Measurements from ENCODE around the gene PDE4D. TPM values are rescaled to one million over a fixed set of nuclear protein-coding genes. Genes with fewer than 3 reads are reported as not detected.

PDE4D gene
- total and polyA plus RNA-seq, 2 donors (not counting 3 experiments of a cell fraction or from before 2014, with no cell fraction given), result 34.5 to 51.2 TPM

DNA sequence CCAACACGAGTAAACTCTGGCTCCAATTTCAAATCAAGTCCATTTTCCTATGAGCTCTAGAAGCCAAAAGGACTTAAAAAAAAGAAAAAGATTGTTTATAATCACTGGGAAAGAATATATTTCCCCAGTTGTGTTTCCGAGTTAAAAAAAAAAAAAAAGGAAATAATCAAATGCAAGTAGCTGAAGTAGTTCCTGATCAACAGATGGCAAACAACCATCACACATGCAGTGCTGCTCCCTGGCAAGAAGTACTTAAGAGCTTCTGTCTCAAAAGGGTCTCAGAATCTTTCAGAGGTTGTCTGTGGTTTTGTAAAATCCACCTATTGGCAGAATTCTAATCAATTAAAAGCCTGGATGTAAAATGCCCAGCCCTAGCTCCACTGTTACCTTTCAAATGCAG lies 922.8 kb downstream of the PDE4D start:
- ChIA-PET CTCF (interaction anchor here (0.6 to 1.2 kb wide), 3 partner anchors 37 to 84 kb away, joined by 3 to 4 read pairs (median 3); no protein-coding TSS in a partner anchor), POLR2A (no interaction called here)
- Histone ChIP-seq H3K4me3 (replicated peaks in 1 of 3; ENCODE audit: insufficient read depth in 1 of 3, low read depth in 1 of 3, low read length in 3 of 3) (no peak overlapping the region), H3K4me2 (ENCODE audit: insufficient read depth, low read length) (no peak overlapping the region), H3K9ac (replicated peaks; ENCODE audit: extremely low read depth, insufficient read depth, low read length) (no peak overlapping the region), H4K20me1 (replicated peaks; ENCODE audit: control insufficient read depth, extremely low read depth, insufficient read depth, low read length) (no peaks in the 10 kb centered on the region), H3K27me3 (ENCODE audit: control insufficient read depth in 2 of 2, insufficient read depth in 2 of 2, low read length in 2 of 2) (no peaks in the 10 kb centered on the region), H2AFZ (ENCODE audit: low read depth, low read length) (no peak overlapping the region), H3K9me3 (replicated peaks; ENCODE audit: control insufficient read depth, insufficient read depth, low read length) (no peaks in the 10 kb centered on the region), H3K9me1 (replicated peaks; ENCODE audit: control insufficient read depth, extremely low read depth, insufficient read depth, low read length) (no peaks in the 10 kb centered on the region), H3K27ac (ENCODE audit: insufficient read depth, low read depth, low read length) (no peak overlapping the region), H3K4me1 (ENCODE audit: control insufficient read depth, extremely low read depth, insufficient read depth, low read length) (no peaks in the 10 kb centered on the region), H3K79me2 (ENCODE audit: control insufficient read depth, insufficient read depth, low read length) (no peaks in the 10 kb centered on the region), H3K36me3 (ENCODE audit: control insufficient read depth in 2 of 2, extremely low read depth in 1 of 2, insufficient read depth in 2 of 2, low read length in 2 of 2) (peaks cover 5 to 7% of the 10 kb centered on the region in 2 experiments)
- DNase-seq (ENCODE audit: low read depth, low spot score), result no peak
- intact Hi-C loops (cut with micrococcal nuclease) (no loop called here), dilution Hi-C loops (cut with MboI; ENCODE audit: extremely low pct_ligation_motif_present, low sequenced_read_pairs) (no loop called here)
- TF ChIP-seq, protein P1, sequence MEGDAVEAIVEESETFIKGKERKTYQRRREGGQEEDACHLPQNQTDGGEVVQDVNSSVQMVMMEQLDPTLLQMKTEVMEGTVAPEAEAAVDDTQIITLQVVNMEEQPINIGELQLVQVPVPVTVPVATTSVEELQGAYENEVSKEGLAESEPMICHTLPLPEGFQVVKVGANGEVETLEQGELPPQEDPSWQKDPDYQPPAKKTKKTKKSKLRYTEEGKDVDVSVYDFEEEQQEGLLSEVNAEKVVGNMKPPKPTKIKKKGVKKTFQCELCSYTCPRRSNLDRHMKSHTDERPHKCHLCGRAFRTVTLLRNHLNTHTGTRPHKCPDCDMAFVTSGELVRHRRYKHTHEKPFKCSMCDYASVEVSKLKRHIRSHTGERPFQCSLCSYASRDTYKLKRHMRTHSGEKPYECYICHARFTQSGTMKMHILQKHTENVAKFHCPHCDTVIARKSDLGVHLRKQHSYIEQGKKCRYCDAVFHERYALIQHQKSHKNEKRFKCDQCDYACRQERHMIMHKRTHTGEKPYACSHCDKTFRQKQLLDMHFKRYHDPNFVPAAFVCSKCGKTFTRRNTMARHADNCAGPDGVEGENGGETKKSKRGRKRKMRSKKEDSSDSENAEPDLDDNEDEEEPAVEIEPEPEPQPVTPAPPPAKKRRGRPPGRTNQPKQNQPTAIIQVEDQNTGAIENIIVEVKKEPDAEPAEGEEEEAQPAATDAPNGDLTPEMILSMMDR (IDR thresholded peaks at IDR 0.05; ENCODE audit: extremely low read depth in 1 of 2, insufficient read depth in 1 of 2, low read depth in 1 of 2, low read length in 2 of 2), result no peak
- no peak for TF ChIP-seq POLR2AphosphoS5 (IDR thresholded peaks at IDR 0.05; ENCODE audit: insufficient read depth, low read depth, low read length)
- no peak for TF ChIP-seq FOS (IDR thresholded peaks at IDR 0.05; ENCODE audit: borderline replicate concordance, insufficient read depth, low read length)
- no peak for TF ChIP-seq JUN (IDR thresholded peaks at IDR 0.05; ENCODE audit: borderline replicate concordance, insufficient read depth, insufficient read length, low read depth)
- TF ChIP-seq, protein P2, sequence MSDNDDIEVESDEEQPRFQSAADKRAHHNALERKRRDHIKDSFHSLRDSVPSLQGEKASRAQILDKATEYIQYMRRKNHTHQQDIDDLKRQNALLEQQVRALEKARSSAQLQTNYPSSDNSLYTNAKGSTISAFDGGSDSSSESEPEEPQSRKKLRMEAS (IDR thresholded peaks at IDR 0.05; ENCODE audit: insufficient read depth, insufficient read length), result no peak
- no peak for TF ChIP-seq EZH2 (IDR thresholded peaks at IDR 0.05; ENCODE audit: borderline replicate concordance, low read depth, low read length, severe bottlenecking)
- no peak for FAIRE-seq
- BruUV-seq (replicated peaks), result no TSS peak

Measured in endothelial cell of umbilical vein (primary cell).